ENCODE results near the gene INCA1. TPM values are rescaled to one million over a fixed set of nuclear protein-coding genes. Genes with fewer than 3 reads are reported as not detected.

Gene INCA1
- polyA plus RNA-seq, 3 donors = 6.0 to 7.8 (median 6.6) TPM

DNA sequence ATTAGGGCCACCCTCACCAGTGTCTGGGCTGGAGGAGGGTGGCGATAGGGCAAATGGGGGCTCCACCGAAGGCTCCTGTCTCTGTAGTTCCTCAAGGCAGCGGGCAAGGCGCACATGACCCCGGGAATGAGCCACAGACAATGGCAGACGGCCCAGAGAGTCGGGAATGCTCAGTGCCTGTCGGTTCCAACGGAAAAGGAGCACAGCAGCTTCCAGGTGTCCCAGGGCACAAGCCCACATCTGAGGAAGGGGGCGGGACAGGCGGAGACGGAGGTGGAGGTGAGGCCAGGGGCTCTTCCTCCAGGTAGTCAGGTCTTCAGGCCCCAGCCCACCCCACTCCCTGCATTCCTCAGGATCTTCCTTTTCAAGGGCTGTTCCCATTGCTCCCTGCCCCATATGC, 24.6 kb downstream of the INCA1 start:
- DNase-seq (ENCODE audit: low read depth in 3 of 3, low spot score in 2 of 3) = no peak

- no peak for DNase-seq (ENCODE audit: low read depth in 3 of 3, low spot score in 2 of 3)
Measured at GRCh38 chr17:4972322-4972721, 25.0 kb downstream of the INCA1 start.

- no peak for DNase-seq (ENCODE audit: low read depth in 3 of 3, low spot score in 2 of 3)
Measured at GRCh38 chr17:4971826-4972225, 25.5 kb downstream of the INCA1 start.

GRCh38 chr17:4970273-4970672, 27.0 kb downstream of the INCA1 start:
- DNase-seq (ENCODE audit: low read depth in 3 of 3, low spot score in 2 of 3) = no peak

- DNase-seq (ENCODE audit: low read depth in 3 of 3, low spot score in 2 of 3) = no peak
Measured at GRCh38 chr17:4969551-4970173, 27.7 kb downstream of the INCA1 start.

GRCh38 chr17:4969047-4969550, 28.2 kb downstream of the INCA1 start:
- DNase-seq (ENCODE audit: low read depth in 3 of 3, low spot score in 2 of 3) = no peak

GRCh38 chr17:4968486-4969046, 28.8 kb downstream of the INCA1 start:
- no peak for DNase-seq (ENCODE audit: low read depth in 3 of 3, low spot score in 2 of 3)

- peak; percentile 94 to 99 (median 99) for DNase-seq (ENCODE audit: low read depth in 3 of 3, low spot score in 2 of 3)
Measured at GRCh38 chr17:4967539-4968485, 29.5 kb downstream of the INCA1 start, which contains the start of gene SPAG7. SPAG7 (minus strand) TSS chr17:4967817; CDS start chr17:4967804, 13 bp downstream.

GRCh38 chr17:4966844-4967538, 30.3 kb downstream of the INCA1 start:
- peak; percentile 98 to 99 (median 98) for DNase-seq (ENCODE audit: low read depth in 3 of 3, low spot score in 2 of 3)

GRCh38 chr17:4965311-4965986, 31.9 kb downstream of the INCA1 start:
- DNase-seq (ENCODE audit: low read depth in 3 of 3, low spot score in 2 of 3) = no peak

DNA sequence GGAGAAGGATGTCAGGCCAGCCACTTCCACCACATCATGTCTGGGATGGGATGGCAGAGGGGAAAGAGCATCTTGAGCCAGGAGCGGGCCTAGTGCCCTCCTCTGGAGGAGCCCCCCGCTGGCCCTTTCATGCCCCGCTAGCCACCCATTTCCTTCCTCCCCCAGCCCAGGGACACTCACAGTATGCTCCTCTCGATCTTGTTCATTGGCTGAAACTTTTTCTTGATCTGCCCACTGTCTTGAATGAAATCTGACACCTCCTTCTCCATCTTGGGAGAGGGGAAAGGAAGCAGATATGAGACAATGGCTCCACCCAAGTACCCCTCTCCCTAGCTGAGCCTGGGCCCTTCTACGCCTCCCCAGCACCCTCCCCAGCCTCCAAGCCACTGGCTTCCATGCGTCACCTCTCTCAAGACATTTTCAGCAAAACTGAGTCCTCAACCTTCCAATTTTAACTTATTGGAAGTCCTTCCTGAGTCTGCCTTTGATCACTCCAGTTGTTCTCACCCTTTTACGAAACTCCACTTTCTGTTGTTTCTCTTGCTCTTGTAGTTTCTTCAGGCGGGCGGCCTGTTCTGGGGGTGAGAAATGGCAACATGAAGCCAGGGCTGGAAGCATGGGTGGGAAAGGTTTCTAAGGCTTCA, 36.9 kb downstream of the INCA1 start:
- DNase-seq (ENCODE audit: low read depth in 3 of 3, low spot score in 2 of 3) = no peak

DNA sequence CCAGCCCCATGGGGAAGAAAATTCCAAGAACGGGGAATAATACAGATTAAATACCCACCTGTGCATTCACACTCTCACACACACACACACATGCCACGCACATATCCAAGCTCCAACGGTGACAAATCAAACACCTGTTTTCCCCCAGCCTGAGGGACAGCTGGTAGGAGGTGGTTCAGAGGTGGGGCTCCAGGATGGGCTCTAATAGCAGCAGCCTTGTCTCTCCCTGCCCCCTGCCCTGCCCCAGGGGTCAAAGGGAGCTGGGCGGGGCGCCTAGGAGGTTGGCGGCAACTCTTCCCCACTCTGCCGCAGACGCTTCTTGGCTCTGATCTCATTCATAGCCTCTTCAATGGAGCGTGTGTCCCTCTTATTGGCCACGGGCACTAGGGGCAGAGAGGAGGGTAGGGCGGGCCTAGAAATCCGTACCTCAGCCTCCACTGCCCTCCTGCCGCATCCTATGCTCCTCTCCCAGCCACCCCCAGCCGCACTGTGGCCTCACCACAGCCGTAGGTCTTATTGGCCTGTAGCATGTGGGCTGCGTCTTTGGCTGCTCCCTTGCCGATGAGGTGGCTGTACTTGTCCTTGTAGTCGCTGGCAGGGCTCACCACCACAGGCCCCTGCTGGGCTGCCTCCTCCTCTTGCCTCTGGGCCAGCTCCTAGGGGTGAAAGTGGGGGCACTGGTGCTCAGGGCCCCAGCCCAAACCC, 37.9 kb downstream of the INCA1 start:
- DNase-seq (ENCODE audit: low read depth in 3 of 3, low spot score in 2 of 3) = no peak

DNA sequence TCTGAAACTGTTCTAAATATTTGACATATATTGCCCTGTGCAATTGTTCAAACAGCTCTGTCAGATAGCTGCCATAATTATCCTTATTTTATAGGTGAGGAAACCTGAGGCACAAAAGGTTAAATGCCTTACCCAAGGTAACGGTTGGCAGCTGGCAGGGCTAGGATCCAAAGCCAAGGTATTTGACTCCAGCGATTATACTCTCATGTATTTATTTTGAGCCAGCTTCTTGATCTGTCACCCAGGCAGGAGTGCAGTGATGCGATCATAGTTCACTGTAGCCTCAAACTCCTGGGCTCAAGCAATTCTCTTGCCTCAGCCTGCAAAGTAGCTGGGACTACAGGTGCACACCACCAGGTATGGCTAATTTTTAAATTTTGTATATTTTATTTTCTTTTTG, 39.2 kb downstream of the INCA1 start:
- DNase-seq (ENCODE audit: low read depth in 3 of 3, low spot score in 2 of 3) = no peak

GRCh38 chr17:4956493-4957061, 40.7 kb downstream of the INCA1 start:
- no peak for DNase-seq (ENCODE audit: low read depth in 3 of 3, low spot score in 2 of 3)

GRCh38 chr17:4955091-4955490, 42.2 kb downstream of the INCA1 start:
- DNase-seq (ENCODE audit: low read depth in 3 of 3, low spot score in 2 of 3) = no peak

DNA sequence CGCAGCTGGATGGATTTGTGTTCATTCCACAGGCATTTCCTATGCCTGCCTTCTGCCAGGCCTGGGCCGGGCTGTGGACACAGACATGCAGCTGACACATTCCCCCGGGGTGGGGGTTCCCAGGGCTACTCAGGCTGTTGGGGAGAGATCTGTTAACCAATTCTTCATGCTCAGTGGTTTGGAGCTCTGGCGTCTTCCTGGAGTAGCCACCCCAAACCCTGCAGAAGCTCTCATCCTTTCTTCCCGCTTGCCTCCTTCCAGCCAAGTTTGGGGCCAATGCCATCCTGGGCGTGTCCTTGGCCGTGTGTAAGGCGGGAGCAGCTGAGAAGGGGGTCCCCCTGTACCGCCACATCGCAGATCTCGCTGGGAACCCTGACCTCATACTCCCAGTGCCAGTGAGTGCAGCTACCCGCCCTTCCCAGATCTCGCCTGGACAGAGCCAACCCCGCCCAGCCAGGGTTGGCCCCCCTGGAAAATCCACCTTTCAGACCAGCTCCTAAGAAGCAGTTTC, 43.8 kb downstream of the INCA1 start:
- no peak for DNase-seq (ENCODE audit: low read depth in 3 of 3, low spot score in 2 of 3)

DNA sequence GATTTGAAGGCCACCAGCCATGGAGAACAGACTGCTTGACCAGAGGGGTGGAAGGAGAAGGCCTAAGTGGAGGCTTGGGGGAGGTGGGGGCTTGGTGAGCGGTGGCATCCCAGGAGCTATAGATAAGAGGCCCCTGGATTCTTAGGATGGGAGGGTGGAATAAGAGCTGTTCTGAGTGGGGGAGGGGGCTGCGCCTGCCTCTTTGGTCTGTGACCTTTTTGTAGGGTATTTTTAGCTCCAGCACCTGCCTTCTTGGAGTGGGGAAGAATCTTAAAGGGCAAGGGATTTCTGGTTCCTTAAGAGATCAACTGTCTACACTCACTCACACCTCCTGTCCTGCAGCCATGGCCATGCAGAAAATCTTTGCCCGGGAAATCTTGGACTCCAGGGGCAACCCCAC, 45.8 kb downstream of the INCA1 start:
- no peak for DNase-seq (ENCODE audit: low read depth in 3 of 3, low spot score in 2 of 3)

GRCh38 chr17:4950746-4951204, 46.5 kb downstream of the INCA1 start, which contains the start of gene ENO3:
ENO3 (plus strand) TSS chr17:4951119; CDS start chr17:4951830, 711 bp downstream.
- no peak for DNase-seq (ENCODE audit: low read depth in 3 of 3, low spot score in 2 of 3)

Data from right renal cortex interstitium (tissue), 3 donors.